Activated T-cell treated with anti-CD3 and anti-CD28 coated beads, Interleukin-2, amount 50 U/mL, for 48 hours (primary cell): ENCODE measurements around the gene LPAR3.
A peak's percentile ranks its signal among the peaks of the same experiment; 100 is the strongest.

Experiments used
- DNase-seq, 2 experiments: peaks; one replicate each; pipeline ENCODE4 v3.0.0-alpha.2; 2020

Gene LPAR3

DNA sequence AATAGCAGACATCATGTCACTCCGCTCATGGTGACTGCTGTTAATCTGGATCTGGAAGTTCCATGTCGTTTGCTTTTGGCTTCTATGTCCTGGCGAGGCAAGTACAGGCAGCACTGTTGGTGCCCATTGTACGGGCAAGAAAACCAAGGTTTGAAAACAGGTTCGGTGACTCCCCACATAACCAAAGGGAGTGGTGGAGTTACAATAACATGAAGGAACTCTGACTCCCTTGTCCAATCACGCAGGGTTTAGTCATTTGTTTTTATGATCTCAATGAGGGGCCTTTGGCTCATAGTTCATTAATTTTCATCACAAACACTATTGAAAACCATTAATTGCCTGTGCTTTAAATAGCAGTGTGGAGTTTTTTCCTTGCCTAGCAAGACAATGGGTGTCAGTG is 119.8 kb downstream of the LPAR3 start:
- no peak for DNase-seq

DNA sequence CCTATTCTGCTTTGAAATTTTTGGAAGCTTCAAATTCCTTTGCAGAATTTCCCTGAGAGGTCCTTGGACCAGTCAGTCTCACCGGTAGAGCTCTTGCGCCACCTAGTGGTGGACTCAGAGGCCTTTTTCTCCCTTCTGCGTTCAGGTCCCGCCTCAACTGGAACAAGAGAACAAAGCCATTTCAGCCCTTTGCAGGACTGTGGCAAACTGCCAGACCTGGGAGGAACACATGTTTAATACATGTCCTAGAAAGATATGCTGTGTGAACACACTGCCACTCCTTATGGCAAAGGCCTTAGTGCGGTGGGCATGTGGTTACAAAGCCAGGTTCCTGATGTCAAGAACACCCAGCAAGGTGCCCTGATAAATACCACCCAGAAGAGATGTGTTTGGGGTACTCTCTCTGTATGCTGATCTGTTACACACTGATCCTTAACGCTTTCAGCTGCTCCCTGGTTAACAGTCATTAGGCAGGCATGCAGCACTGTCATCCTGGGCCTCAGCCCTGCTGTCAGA is 120.5 kb downstream of the LPAR3 start:
- peak; percentile 82 to 85 for DNase-seq

DNA sequence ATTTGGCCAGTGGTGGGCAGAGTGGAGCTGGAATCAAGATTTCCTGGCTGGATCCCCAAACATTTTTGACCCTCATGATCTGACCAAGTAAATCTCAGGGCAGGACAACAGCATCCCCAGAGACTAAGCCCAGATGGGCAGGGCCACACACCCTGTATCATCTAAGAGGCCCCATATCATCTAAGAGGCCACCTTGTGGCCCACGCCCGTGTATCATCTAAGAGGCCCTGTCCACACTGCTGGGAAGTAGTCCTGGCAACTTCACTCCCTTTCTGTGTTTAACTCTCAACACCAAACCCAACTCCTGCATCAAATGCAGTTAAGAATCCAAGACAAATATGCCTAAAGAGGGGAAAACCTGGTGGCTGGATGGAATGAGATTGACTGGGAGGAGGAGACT is 121.1 kb downstream of the LPAR3 start:
- DNase-seq = no peak

DNA sequence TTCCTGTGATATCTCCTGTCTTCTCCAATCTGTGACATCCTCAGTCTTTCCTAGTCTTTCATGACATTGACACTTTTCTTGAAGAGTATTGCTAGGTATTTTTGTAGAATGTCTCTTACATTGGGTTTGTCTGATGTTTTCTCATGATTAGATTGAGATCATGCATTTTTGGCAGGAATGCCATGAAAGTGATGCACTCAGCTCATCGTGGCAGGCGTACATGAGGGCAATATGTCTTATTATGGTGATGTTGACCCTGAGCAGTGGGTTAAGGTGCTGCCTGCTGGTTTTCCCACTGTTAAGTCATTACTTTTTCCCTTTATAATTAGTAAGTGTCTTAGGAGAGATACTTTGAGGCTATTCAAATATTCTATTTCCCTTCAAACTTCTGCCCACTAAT is 122.5 kb downstream of the LPAR3 start:
- no peak for DNase-seq

DNA sequence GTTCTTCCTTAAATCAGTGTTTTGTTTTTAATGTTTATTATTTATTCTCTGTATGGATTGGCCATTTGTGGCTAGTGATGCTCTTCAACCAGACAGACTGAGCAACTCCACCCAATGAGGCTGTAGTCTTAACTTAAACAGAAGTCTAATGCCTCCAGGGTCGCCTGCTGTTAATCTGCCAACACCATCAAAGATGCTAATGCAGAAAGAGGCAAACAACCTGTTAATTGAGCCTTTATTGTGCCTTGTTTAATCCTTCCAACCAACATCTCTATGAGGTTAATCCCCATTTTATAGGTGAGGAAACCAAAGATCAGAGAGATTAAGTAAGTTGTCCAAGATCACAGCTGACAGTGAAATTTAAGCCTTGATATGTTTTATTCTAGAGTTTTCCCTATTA is 123.4 kb downstream of the LPAR3 start:
- DNase-seq = no peak

DNA sequence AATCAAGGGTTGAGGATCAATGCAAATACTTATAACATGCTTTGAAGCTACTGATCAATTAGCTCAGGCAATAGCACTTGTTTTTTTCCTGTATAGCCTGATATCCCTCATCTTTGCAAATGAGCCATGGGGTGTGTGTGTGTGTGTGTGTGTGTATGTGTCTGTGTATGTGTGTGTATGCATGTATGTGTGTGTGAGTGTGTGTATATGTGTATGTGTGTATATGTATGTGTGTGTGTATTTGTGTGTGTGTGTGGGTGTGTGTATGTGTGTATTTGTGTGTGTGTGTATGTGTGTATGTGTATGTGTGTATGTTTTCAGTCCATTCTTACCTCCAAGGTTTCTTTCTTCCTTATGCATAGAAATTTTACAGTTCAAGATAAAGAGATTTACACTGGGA is 124.4 kb downstream of the LPAR3 start:
- DNase-seq = no peak

DNA sequence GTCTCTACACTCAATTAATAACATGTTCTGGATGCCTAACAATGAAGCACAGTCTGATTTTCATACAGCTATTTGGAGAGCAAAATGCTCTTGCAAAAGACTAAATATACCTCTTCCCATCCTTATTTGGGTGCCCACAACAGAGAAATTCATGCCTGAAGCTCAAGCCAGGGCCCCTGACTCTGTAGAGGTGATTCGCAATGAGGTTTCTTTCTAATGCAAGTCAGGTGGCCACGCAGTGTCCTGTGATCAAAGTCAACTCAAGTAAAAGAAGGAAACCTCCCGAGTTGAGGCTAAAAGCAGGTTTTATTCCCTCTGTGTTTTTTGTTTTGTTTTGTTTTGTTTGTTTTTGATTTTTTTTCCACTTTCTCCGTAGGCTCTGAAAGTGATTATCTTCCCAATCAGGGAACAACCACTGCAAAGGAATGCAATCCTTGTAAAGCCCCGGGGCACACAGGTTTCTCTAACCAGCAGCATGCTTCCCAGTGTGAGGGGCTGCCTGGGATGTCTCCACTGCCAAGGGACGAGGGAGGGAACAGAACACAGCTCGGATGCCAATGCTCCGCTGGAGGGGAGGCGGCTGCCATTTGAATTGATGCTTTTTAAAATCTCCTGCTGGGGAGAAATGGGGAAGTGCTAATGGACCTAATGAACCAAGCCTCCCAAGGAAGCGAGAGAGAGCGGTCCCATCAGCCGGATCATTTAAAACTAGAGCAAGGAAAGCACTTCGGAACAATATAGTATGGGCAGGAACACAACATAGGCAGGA is 128.9 kb downstream of the LPAR3 start:
- no peak for DNase-seq

DNA sequence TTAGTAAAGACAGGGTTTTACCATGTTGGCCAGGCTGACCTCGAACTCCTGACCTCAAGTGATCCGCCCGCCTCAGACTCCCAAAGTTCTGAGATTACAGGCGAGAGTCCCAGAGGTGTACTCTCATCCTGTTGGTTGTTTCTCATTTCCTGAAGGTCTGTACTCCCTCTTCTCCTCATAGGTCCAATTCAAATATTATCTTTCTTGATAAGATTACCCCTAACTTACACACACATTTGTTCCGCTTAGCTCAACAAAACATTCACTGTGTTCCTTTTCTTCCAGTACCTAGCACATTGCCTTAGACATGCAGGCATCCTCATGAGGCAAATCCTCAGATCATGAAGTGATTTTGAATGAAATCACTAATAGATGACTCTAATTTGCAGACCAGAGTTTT is 130.3 kb downstream of the LPAR3 start:
- no peak for DNase-seq
